ENCODE measurements around the gene POU6F1. TPM values are rescaled to one million over a fixed set of nuclear protein-coding genes. Genes with fewer than 3 reads are reported as not detected.

The POU6F1 gene
- polyA plus RNA-seq, 1 donor from 2014 or later = 12.4 TPM

GRCh38 chr12:51139292-51139844, 78.5 kb downstream of the POU6F1 start:
- H3K9me3 ChIP-seq (ENCODE audit: low read length) = no peaks in the 10 kb centered on the region
- H3K4me3 ChIP-seq (ENCODE audit: low read length) = no peak overlapping the region
- no peak overlapping the region for H3K9ac ChIP-seq (ENCODE audit: low read length)
- peaks cover 5% of the 10 kb centered on the region for H3K79me2 ChIP-seq (replicated peaks; ENCODE audit: insufficient read depth, low read length)
- H3K36me3 ChIP-seq (ENCODE audit: insufficient read depth, low read length) = no peaks in the 10 kb centered on the region
- H3K27ac ChIP-seq (ENCODE audit: low read length) = no peak overlapping the region
- H4K20me1 ChIP-seq (ENCODE audit: insufficient read depth) = no peaks in the 10 kb centered on the region
- no peak overlapping the region for H3K4me2 ChIP-seq (ENCODE audit: low read length)
- no peaks in the 10 kb centered on the region for H3F3A ChIP-seq (ENCODE audit: insufficient read depth, low read length, poor library complexity, severe bottlenecking)
- H3K9me2 ChIP-seq (ENCODE audit: insufficient read depth, low read length) = no peaks in the 10 kb centered on the region
- TF ChIP-seq SMC3 (conservative IDR thresholded peaks at IDR 0.05; ENCODE audit: poor library complexity) (no peak), EP300 (conservative IDR thresholded peaks at IDR 0.05; ENCODE audit: poor library complexity, severe bottlenecking) (no peak), RAD21 (conservative IDR thresholded peaks at IDR 0.05) (no peak), CTCF (IDR thresholded peaks at IDR 0.05; ENCODE audit: poor library complexity, severe bottlenecking) (no peak), EZH2 (IDR thresholded peaks at IDR 0.05; ENCODE audit: borderline replicate concordance, insufficient read depth, low read length, poor library complexity, severe bottlenecking) (no peak), TAF1 (IDR thresholded peaks at IDR 0.05; ENCODE audit: low read depth) (no peak), MXI1 (conservative IDR thresholded peaks at IDR 0.05; ENCODE audit: poor library complexity, severe bottlenecking) (no peak), REST (IDR thresholded peaks at IDR 0.05; ENCODE audit: borderline replicate concordance) (no peak), POLR2AphosphoS5 (IDR thresholded peaks at IDR 0.05) (no peak)
- no peaks in the 10 kb centered on the region for H3K27me3 ChIP-seq (ENCODE audit: insufficient read depth, low read depth, low read length)
- H2AFZ ChIP-seq (ENCODE audit: low read depth, low read length) = no peak overlapping the region

Small RNA genes within 50 kb of the gene (small RNA-seq; reads per million reads assigned to genes)
- 0 to 1.2 (median 0) reads per million in 3 experiments for gene RF00019
- 0 reads per million in 3 experiments for gene RNU6-199P

Other genes with a start within 250 kb of the POU6F1 start
- gene SLC11A2, start 191.7 kb downstream of the POU6F1 start, polyA plus RNA-seq = 62.3 and 69.5 TPM in 2 replicates
- 97.4 and 101 TPM in 2 replicates for gene LETMD1, start 169.7 kb downstream of the POU6F1 start, polyA plus RNA-seq
- 114 and 123 TPM in 2 replicates for gene CSRNP2, start 134.5 kb downstream of the POU6F1 start, polyA plus RNA-seq
- gene TFCP2, start 44.9 kb downstream of the POU6F1 start, polyA plus RNA-seq = 27.0 and 28.6 TPM in 2 replicates
- 89.0 and 97.9 TPM in 2 replicates for gene DAZAP2, start 20.8 kb upstream of the POU6F1 start, polyA plus RNA-seq
- gene SMAGP, start 52.4 kb upstream of the POU6F1 start, polyA plus RNA-seq = not detected in 2 replicates
- gene BIN2, start 106.1 kb upstream of the POU6F1 start, polyA plus RNA-seq = not detected in 2 replicates
- gene CELA1, start 128.6 kb upstream of the POU6F1 start, polyA plus RNA-seq = not detected in 2 replicates
- not detected in 2 replicates for gene GALNT6, start 173.3 kb upstream of the POU6F1 start, polyA plus RNA-seq
- 34.5 and 37.8 TPM in 2 replicates for gene SLC4A8, start 206.8 kb upstream of the POU6F1 start, polyA plus RNA-seq

All from neural cell (in vitro differentiated cells).